Posterior vena cava (tissue), 2 donors: ENCODE data around the gene ADAM12. TPM values are rescaled to one million over a fixed set of nuclear protein-coding genes. Genes with fewer than 3 reads are reported as not detected.
"Not testable (repeated sequence)": the region's sequence is repeated elsewhere in the genome, so short reads cannot be mapped to it uniquely, and the experiment has no call there.

Experiments
- DNase-seq: peaks from one replicate; pipeline ENCODE4 v3.0.0-alpha.2; 2020; ENCODE audit warnings: low spot score
- intact Hi-C, 2 donors: fragments of 100-400 bp; cut with DNase I; formaldehyde crosslinking; loops; one replicate each; pipeline versions ENCODE4 v1.14.1 to v1.14.2; 2022 to 2023
- total RNA-seq, 2 donors: library from RNA; stranded (reverse); fragmentation: NEBNext Ultra II Directional; extraction: Animal tissue kit (Norgen Biotek cat#: 25700); gene quantifications; one replicate each; pipeline ENCODE4 v1.2.1, GENCODE V29; 2021
- donor health status: DM: yes; HTN: yes; CAD: no.
- donor health status: DM: yes; HTN: yes; CAD: no.

The ADAM12 gene
- total RNA-seq, 2 donors from 2014 or later: 2.2 to 2.8 TPM

DNA sequence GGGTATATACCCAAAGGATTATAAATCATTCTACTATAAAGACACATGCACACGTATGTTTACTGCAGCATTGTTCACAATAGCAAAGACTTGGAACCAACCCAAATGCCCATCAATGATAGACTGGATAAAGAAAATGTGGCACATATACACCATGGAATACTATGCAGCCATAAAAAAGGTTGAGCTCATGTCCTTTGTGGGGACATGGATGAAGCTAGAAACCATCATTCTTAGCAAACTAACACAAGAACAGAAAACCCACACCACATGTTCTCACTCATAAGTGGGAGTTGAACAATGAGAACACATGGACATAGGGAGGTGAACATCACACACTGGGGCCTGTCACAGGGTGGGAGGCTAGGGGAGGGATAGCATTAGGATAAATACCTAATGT lies 215.5 kb downstream of the ADAM12 start:
- intact Hi-C loops: not testable (repeated sequence)

DNA sequence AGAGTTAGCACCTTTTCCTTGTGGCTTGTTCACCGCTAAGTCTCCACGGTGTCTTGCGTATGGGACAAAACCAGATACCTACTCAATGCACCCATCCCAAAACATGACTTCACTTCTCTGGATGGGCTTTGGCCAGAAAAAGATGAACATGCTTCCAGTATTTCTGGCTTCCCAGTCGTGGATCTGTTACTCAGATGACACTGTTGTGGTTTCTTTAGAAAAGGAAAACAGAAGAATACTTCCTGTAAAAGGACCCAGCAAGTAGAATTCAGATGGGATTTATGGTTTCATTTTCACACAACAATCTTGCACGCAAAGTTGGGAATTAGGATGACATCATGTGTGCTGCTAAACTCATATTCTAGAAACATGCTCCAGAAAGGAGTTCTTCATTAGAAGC lies 216.7 kb downstream of the ADAM12 start:
- intact Hi-C loops: no loop called here
- DNase-seq: no peak

More for the DNA sequence above, 215.5 kb downstream of the ADAM12 start:
- not testable (repeated sequence) for DNase-seq

DNA sequence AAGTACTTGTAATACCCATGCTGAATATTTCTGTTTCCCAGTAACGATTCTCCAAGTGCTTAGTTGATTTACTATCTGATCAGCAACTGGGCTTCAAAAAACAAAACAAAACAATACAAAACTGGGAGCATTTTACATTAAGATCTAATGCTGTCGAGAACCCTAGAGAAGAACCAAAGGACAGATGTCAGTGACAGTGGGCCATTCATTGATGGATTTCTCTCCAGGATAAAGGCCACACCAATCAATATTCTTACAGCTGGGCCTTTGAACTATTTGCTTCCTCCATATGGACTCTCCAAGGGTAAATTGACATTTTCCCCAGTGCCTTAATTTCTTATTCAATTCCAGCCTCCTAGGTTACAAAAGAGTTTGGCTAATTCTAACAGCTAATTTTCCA lies 217.5 kb downstream of the ADAM12 start:
- intact Hi-C loops: no loop called here
- no peak for DNase-seq

DNA sequence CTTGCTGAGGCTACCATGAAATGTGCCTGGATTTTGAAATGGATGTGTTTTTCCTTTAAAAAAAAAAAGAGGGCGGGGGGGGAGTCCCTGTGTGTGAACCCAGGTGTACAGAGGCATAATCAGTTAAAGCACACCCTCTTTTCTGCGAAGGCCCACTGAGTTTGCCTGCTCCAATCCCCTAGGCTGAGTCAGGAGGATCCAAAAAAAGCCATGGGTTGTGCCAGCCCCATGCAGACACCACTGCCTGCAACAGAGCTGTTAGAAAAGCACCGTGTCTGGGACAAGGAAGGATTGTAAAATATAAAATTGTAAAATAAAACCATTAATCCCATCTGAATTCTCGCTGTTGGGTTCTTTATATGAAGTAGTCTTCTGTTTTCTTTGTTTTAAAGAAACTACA lies 217.9 kb downstream of the ADAM12 start:
- intact Hi-C loops: no loop called here
- DNase-seq: no peak

DNA sequence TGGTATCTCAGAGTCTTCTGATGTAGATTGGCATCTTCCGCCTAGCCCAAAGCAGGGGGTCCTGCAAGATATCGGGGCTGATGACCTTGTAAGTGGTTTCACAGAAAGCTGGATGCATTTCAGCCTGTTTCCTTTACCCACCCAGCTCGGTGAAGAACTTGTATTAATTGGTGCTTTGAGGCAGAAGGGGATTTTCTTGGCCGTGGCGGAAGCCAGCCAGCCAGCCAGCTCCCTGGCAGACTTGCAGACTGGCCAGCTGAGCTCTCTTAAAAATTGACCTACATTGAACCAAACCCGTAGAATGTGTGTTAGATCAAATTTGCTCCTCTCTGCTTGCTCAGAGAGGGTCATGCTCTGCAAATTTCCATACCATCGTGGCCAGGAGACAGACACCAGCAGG lies 218.4 kb downstream of the ADAM12 start:
- no peak for DNase-seq
- intact Hi-C loops: no loop called here

DNA sequence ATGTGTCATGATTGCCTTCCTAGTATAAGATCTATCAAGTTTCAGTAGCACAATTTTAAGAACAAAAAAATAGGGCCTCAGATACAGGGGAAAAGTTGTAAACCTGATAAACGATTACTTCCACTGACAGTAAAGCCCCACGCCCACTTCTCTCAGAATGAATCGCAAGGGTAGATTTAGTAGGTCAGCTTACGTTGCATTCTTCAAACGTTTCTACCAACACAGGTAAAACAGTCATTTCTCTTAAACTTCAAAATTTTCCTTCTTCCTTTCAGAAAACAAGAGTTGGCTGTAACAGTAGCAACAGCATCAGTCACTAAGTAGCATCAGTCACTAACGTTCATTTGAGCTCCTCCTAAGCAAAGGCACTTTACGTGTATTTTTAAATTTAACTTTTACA lies 221.5 kb downstream of the ADAM12 start:
- DNase-seq: no peak
- intact Hi-C loops: no loop called here

DNA sequence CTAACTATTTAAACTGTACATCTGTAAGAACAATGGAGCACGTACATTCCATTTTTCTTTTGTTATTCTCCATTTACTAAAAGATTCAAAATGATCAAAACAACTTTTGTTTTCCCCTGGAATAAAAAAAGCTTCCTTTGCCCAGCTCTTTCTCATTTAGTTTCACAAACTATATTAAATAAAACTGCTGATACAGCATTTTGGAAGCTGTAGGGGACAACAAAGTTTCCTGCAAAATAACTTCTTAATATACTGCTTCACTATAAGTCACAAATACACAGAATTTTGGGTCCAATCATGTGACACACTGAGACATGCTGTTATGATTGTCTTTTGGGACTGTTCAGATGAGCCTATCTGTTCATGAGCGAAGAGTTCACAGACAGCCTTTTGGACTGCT lies 222.4 kb downstream of the ADAM12 start:
- DNase-seq: no peak
- intact Hi-C loops: no loop called here

DNA sequence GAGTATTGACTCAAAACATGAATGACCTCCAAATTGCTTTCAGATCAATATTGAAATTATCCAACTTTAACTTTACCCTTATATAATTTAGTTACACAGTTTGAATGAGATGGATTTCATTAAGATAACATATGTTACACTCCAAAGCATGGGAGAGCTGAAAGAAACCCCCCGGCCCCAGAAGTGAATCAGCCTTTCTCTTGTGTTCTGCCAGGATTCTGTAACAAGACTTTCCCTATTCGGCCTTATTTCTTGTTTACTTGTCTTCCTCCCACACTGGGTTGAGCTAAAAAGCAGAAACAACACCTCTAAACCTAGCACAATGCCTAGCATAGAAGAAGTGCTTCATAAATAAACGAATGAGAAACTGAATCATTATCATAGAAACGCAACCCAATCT lies 224.8 kb downstream of the ADAM12 start:
- no peak for DNase-seq
- intact Hi-C loops: no loop called here

DNA sequence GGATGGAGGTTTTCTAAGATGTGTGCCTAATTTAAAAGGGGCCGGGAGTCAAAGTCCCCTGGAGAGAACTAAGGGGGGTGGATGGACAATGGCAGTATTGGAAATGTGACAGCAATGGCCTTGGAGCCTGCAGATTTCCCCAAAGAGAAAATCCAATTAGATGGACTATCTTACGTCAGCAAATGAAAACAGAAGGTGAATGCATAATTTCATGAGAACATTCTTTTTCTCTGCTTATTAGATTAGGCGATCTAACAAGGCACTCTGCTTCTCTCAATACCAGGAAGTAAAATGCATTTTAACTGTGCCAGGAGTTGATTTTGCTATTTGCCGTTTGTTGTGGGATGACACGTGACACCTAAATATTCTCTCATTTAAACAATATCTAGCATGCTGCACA lies 226.6 kb downstream of the ADAM12 start:
- DNase-seq: no peak
- intact Hi-C loops: no loop called here

DNA sequence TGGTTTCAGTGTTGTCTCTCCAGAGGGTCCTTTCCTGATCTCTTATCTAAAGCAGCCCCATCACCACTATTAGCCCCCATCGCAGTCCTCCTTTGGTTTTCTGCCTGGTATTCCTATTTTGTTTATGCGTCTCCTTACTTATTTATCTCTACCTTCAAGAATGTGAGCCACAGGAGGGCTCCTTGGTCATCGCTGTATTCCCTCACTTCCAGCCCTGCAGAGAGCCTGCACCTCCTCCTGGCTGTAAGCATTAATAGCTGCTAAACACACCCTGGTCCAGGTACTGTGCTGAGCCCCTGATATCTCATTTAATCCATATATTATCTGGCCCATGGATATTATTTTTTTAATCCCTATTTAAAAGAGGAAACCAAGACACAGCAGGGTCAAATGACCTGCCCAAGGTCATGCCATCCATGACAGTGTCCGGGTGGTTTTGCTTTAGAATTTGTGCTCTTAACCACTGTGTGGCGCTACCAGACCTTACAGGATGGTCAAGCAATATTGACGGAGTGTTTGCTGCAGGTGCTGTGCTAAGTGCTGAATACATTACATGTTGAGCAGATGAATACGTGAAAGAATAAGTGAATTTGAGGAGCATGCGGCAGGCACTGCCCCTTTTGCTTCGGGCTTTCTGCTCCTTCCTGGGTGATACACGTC lies 227.2 kb downstream of the ADAM12 start:
- no peak for DNase-seq
- intact Hi-C loops: no loop called here

DNA sequence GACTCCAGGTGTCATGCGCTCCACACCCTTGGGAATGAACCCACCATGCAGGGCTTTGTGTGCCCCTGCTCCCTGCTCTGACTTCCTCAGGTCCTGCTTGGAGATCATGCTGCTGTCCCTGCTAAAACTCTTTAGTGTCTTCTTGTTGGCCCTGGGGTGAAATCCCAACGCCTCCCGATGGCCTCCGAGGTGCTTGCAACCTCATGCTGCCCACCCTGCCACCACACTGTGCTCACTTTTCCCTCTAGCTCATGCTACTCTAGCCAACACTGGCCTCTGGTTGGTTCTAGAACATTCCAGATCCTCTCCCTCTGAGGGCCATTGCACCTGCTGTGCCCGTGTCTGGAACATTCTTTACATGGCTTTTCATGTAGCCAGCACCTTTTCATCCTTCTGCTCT lies 227.7 kb downstream of the ADAM12 start:
- intact Hi-C loops: no loop called here
- DNase-seq: no peak

DNA sequence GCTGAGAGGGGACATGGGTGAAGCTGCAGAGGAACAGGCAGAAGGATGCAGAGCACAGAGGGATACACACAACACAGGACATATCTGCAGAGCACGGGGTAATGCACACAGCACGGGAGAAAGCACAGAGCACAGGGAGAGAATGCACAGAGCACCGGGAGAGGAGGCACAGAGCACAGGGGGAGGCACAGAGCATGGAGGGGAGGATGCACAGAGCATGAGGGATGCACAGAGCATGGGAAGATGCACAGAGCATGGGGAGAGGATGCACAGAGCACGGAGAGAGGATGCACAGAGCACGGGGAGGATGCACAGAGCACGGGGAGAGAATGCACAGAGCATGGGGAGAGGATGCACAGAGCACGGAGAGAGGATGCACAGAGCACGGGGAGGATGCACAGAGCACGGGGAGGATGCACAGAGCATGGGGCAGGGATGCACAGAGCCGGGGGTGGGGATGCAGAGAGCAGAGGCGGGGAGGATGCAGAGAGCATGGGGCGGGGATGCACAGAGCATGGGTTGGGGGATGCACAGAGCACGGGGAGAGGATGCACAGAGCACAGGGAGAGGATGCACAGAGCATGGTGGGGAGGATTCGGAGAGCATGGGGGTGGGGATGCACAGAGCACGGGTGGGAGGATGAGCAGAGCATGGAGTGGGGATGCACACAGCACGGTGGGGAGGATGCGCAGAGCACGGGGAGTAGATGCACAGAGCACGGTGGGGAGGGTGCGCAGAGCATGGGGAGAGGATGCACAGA lies 230.0 kb downstream of the ADAM12 start:
- intact Hi-C loops: no loop called here
- no peak for DNase-seq

DNA sequence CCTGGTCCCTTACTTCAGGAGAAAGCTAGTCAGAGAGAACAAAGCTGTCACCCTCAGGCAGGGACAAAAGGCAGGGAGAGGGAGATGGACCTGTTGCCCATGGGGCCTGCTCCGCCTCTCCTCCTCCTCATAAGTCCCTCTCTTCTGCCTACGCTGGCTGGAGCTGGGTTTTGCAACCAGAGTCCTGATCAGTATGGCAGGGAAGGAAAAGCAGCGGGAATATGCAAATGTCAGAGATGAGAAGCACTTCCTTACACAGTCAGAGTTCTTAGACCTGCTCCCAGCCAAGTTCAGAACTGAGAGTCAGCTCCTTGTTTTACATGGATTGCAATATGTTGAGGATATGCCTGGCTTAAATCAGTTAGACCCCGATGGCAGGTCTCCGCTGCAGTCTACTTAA lies 231.1 kb downstream of the ADAM12 start:
- intact Hi-C loops: no loop called here
- no peak for DNase-seq

DNA sequence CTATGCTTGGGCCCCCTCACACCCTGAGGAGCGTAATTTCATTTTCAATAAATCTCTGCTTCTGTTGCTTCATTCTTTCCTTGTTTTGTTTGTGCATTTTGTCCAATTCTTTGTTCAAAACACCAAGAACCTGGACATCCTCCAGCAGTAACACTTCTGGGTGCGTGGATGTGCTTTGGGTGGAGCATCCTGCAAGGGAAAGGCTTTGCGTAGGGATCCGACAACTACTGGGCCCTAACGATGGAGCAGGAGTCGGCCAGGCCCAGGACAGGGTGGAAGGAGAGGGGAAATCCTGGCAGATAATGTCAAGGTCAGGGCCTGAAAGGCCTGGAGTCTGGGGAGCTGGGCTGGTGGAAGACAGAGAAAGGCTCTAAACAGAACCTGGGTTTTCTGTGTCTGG lies 231.8 kb downstream of the ADAM12 start:
- no peak for DNase-seq
- intact Hi-C loops: no loop called here

DNA sequence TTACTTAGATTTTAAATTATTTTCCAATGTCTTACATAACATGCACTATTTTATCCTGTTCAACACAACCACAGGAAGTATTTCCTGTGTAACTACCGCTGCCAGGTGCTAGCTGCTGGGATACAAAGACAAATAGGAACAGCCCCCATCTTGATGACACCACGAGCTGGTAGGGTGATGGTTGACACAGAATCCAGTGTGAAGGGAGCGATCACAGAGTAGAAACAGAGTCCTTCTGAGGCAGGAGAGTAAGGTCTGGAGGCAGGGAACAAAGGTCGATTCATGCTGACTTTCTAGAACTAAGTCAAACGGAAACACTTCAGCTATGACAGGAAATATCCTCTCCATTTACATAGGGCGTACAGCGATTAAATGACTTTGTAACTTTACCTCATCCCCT lies 232.3 kb downstream of the ADAM12 start:
- DNase-seq: no peak
- intact Hi-C loops: no loop called here

DNA sequence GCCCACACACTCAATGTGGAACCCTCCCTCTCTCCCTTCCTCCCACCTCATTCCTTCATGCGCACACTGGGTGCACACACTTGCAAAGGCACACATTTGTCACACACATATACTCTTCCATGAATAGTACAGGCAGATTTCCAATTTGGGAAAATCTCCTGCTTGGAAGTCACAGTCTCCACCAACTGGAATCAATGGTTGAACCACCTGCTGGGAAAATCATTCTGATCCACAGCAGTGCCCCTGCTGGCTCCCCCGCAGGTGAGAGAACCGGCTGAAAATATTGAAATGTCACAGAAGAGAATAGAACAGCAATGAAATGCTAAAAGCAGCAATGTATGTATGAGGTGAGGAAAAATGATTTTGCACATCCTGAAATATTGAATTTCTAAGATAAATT lies 232.7 kb downstream of the ADAM12 start:
- no peak for DNase-seq
- intact Hi-C loops: no loop called here

DNA sequence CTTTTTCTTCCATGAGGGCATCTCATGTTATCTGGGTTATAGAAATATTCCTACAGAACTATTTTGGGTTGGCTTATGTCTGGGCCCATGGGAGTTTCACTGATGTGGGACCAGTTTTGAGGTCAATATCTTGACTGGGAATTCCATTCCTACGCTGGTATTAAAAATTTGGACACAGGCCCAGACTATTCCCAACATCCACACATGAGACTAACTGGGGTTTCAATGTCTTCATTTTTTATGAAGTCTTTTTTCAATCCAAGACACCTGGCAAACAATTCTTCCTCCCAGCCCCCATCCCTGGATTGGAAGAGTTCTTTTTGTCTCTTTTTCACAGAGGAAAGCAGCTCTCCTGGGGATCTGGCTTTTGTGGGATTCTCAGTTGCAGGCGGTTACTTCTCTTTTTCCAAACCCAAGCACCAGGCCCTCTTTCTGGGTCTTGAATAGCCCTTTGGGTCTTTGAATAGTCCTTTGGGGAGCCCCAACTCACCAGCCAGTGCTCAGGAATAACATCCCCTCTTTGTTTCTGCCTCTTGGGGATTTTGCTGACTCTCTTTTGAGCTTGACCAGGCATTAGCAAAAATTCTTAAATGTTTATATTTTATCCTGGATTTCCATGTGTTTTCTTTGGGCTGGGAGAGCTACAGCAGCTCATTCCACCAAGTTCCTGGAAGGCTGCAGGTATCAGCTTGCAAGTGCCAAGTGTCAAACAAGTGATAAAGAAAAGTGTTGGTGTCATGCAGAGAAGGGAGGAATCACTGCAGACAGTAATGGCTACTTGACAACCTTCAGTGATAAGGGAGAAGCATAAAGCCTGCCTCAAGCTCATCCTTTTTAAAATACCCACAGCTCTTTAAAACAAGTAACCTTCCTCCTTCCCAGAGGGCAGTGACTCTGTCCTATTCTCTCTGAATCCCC lies 234.3 kb downstream of the ADAM12 start:
- DNase-seq: no peak
- intact Hi-C loops: loop anchor here in 1 of 2 donors (5.0 kb wide), 1 partner anchor 1698 kb away; no protein-coding TSS in a partner anchor

DNA sequence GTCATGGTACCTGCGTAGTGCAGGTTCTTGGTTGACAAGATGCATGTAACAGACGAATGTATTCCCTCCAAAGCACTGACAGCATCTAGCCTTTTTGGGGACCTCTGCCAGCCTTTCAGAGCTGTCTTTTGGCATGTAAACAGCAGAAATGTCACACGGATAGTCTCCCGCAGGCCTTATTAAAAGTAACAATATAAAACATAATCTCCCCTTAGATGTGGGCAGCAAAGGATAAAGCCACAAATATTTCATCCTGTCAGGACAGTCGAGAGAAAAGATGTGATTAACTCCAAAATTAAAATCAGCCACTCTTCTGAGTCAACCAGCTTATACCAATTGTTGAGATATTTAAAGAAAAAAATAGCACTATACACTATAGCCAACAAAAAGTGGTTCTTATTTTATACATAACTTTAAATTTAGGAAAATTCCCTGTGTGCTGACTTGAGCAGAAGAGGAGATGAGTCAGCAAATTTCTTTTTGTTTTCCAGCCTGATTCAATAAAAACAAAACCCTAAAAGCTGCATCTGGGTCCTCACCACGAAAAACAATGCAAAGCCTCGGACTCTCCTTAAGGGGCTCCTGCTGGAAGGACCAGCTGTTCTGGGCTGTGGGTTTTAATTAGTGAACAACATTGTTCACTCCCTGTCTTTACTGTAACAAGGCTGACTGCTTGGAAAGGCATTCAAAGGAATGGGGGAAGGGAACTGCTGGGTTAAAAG lies 240.2 kb downstream of the ADAM12 start:
- intact Hi-C loops: no loop called here
- no peak for DNase-seq

DNA sequence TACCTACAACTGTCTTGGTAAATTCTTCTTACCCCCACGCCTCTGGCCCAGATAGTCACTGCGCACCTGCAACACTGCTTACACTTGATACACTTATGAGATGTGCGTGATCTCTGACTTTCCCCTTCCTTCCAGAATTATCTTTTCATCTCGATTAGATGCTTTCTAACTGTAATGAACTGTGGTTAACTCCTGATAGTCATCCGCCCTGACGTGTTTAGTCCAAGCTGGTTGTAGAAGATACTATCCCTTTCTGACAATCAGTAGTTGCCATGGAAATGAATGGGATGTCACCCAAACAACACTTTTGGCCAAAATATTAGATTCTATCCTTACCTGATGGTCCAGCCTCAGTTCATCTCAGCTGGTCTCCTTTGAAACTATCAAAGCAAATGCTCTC lies 241.5 kb downstream of the ADAM12 start:
- intact Hi-C loops: no loop called here
- DNase-seq: no peak

DNA sequence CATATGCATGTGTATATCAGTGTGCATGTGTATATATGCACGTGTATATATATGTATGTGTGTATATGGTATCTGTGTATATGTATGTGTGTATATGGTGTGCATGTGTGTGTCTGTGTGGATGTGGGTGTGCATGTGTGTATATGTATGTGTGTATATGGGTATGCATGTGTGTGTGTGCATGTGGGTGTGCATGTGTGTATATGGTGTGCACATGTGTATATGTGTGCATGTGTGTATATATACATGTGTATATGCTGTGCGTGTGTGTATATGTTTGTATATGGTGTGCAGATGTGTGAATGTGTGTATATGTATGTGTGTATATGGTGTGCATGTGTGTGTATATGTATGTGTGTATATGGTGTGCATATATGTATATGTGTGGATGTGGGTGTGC lies 245.2 kb downstream of the ADAM12 start:
- intact Hi-C loops: no loop called here
- no peak for DNase-seq
